Esophagus muscularis mucosa (tissue), 4 donors: ENCODE results near the gene ZNF280C. TPM values are rescaled to one million over a fixed set of nuclear protein-coding genes. Genes with fewer than 3 reads are reported as not detected.
"Not testable (repeated sequence)": the region's sequence is repeated elsewhere in the genome, so short reads cannot be mapped to it uniquely, and the experiment has no call there.

Source experiments
- DNase-seq: peaks from one replicate; pipeline ENCODE4 v3.0.0-alpha.2; 2017; ENCODE audit errors: extremely low spot score
- H3K27ac ChIP-seq, 4 donors: fragments of 200-600 bp; sonication (generic); replicated peaks in 1 of 4; 1 replicate in 3 of 4; 2 replicates in 1 of 4; pipeline ENCODE4 v1.5.1; 2016 to 2019; ENCODE audit warnings: mild to moderate bottlenecking in 1 of 4
- H3K27me3 ChIP-seq, 4 donors: fragments of 200-600 bp; sonication (generic); one replicate each; pipeline versions ENCODE4 v1.5.1 to v1.6.0; 2016 to 2019
- H3K36me3 ChIP-seq, 4 donors: fragments of 200-600 bp; sonication (generic); one replicate each; pipeline ENCODE4 v1.5.1; 2016 to 2019
- H3K4me1 ChIP-seq, 4 donors: fragments of 200-600 bp; sonication (generic); one replicate each; pipeline ENCODE4 v1.5.1; 2016 to 2019
- H3K4me3 ChIP-seq, 4 donors: fragments of 200-600 bp; sonication (generic); 1 replicate in 2 of 4; 2 replicates in 2 of 4; pipeline ENCODE4 v1.5.1; 2016 to 2019; ENCODE audit warnings: mild to moderate bottlenecking in 4 of 4, moderate library complexity in 1 of 4
- H3K9me3 ChIP-seq, 4 donors: fragments of 200-600 bp; sonication (generic); 1 replicate in 3 of 4; 2 replicates in 1 of 4; pipeline ENCODE4 v1.5.1; 2016 to 2019
- CTCF ChIP-seq, 3 experiments: fragments of 200-600 bp in 2 of 3; fragments of 450-650 bp in 1 of 3; sonication (generic) in 2 of 3; IDR thresholded peaks; one replicate each; pipeline ENCODE4 v1.5.1; 2017 to 2019; ENCODE audit warnings: antibody characterized with exemption in 3 of 3, mild to moderate bottlenecking in 2 of 3, moderate library complexity in 1 of 3
- EP300 ChIP-seq: sonication (generic); formaldehyde crosslinking; IDR thresholded peaks from one replicate; pipeline ENCODE4 v1.6.1; 2017; ENCODE audit warnings: antibody characterized with exemption
- POLR2A ChIP-seq: fragments of 450-650 bp; IDR thresholded peaks from one replicate; pipeline ENCODE4 v1.6.1; 2017; ENCODE audit warnings: antibody characterized with exemption, moderate library complexity, mild to moderate bottlenecking, low read depth
- POLR2AphosphoS5 ChIP-seq, 2 donors: sonication (generic); formaldehyde crosslinking; IDR thresholded peaks; one replicate each; pipeline ENCODE4 v1.6.1; 2017; ENCODE audit warnings: antibody characterized with exemption in 2 of 2
- WGBS: methylation state at CpG from one replicate; pipeline ENCODE4 v1.1.5; 2018; 5-methylcytosine and 5-hydroxymethylcytosine counted together
- intact Hi-C: fragments of 100-400 bp; cut with DNase I; formaldehyde crosslinking; loops from one replicate; pipeline ENCODE4 v1.15.1; 2023
- total RNA-seq, 4 donors: library from RNA; depleted of rRNA; stranded (reverse); fragments of >200 nt; gene quantifications; one replicate each; pipeline versions ENCODE4 v1.1.0 to v1.2.1, GENCODE V29; 2016

Gene ZNF280C
- total RNA-seq, 4 donors from 2014 or later, result 2.5 to 4.1 (median 3.4) TPM

DNA sequence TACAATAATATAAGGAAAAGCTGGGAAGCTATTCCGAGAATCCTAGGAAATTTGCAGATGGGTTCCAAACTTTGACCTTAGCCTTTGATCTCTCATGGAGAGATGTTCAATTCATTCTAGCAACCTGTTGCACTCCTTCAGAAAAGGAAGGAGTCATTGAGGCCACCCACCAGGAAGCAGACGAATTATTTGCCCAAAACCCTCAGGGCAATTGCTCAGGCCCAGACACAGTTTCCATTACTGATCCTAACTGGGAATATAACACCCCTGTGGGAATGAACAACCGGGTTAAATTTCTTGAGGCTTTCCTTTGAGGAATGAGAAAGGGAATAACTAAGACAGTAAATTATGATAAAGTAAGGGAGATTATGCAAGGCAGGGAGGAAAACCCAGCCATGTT lies 13.5 kb upstream of the ZNF280C start:
- no peaks in the 10 kb centered on the region for H3K9me3 ChIP-seq
- DNase-seq, result no peak
- H3K36me3 ChIP-seq, result no peaks in the 10 kb centered on the region
- no peak for TF ChIP-seq CTCF (IDR thresholded peaks at IDR 0.05)
- H3K4me1 ChIP-seq, result no peaks in the 10 kb centered on the region
- intact Hi-C loops, result no loop called here
- no peaks in the 10 kb centered on the region for H3K27me3 ChIP-seq
- no peak overlapping the region for H3K4me3 ChIP-seq
- WGBS, result 66% methylated on average over 3 of the region's 3 CpGs
- no peak overlapping the region for H3K27ac ChIP-seq

GRCh38 chrX:130280901-130281300 lies 12.2 kb upstream of the ZNF280C start:
- no peak overlapping the region for H3K27ac ChIP-seq
- H3K36me3 ChIP-seq, result no peaks in the 10 kb centered on the region
- H3K27me3 ChIP-seq, result no peaks in the 10 kb centered on the region
- intact Hi-C loops, result no loop called here
- H3K4me1 ChIP-seq, result no peaks in the 10 kb centered on the region
- WGBS, result 58% methylated on average over 3 of the region's 3 CpGs
- TF ChIP-seq EP300, result no peak
- TF ChIP-seq POLR2A, result no peak
- TF ChIP-seq CTCF (IDR thresholded peaks at IDR 0.05), result no peak
- TF ChIP-seq POLR2AphosphoS5 (IDR thresholded peaks at IDR 0.05), result no peak
- H3K4me3 ChIP-seq, result no peak overlapping the region
- no peaks in the 10 kb centered on the region for H3K9me3 ChIP-seq
- DNase-seq, result no peak

- H3K27ac ChIP-seq, H3K27me3 ChIP-seq, intact Hi-C loops, H3K9me3 ChIP-seq, H3K4me3 ChIP-seq, DNase-seq, H3K36me3 ChIP-seq, H3K4me1 ChIP-seq: not testable (repeated sequence)
- 84% methylated on average over 2 of the region's 2 CpGs for WGBS
Observed at GRCh38 chrX:130272253-130272652, 3.6 kb upstream of the ZNF280C start.

GRCh38 chrX:130269391-130269790 lies 692 bp upstream of the ZNF280C start:
- H3K27me3 ChIP-seq, H3K9me3 ChIP-seq, DNase-seq, H3K36me3 ChIP-seq, H3K4me3 ChIP-seq, H3K27ac ChIP-seq: not testable (repeated sequence)
- intact Hi-C loops, result loop anchor here (5.0 kb wide), 1 partner anchor 73 kb away; no protein-coding TSS in a partner anchor
- H3K4me1 ChIP-seq, result peaks cover 0 to 17% (median 10%) of the 10 kb centered on the region in 4 donors
- WGBS, result 93% methylated on average over 12 of the region's 12 CpGs

GRCh38 chrX:130267956-130268448 lies 697 bp downstream of the ZNF280C start:
- WGBS, result 30% methylated on average over 13 of the region's 13 CpGs
- H3K27me3 ChIP-seq, result no peaks in the 10 kb centered on the region
- TF ChIP-seq POLR2A (no peak), EP300 (no peak), POLR2AphosphoS5 (IDR thresholded peaks at IDR 0.05) (no peak), CTCF (IDR thresholded peaks at IDR 0.05) (no peak)
- intact Hi-C loops, result loop anchor here (5.0 kb wide), 1 partner anchor 74 kb away; no protein-coding TSS in a partner anchor
- no peak for DNase-seq
- H3K4me1 ChIP-seq, result peaks cover 0 to 17% (median 10%) of the 10 kb centered on the region in 4 donors
- no peaks in the 10 kb centered on the region for H3K36me3 ChIP-seq
- no peaks in the 10 kb centered on the region for H3K9me3 ChIP-seq
- peak overlapping the region; percentile 78 to 85 (median 82) for H3K27ac ChIP-seq
- H3K4me3 ChIP-seq, result peak overlapping the region; percentile 63 to 71 (median 68)

GRCh38 chrX:130264573-130264972 lies 4.1 kb downstream of the ZNF280C start:
- H3K4me1 ChIP-seq, result peaks cover 0 to 17% (median 10%) of the 10 kb centered on the region in 4 donors
- H3K27me3 ChIP-seq, result no peaks in the 10 kb centered on the region
- 75% methylated on average over 2 of the region's 2 CpGs for WGBS
- no peaks in the 10 kb centered on the region for H3K36me3 ChIP-seq
- TF ChIP-seq CTCF (IDR thresholded peaks at IDR 0.05) (no peak), POLR2AphosphoS5 (IDR thresholded peaks at IDR 0.05) (no peak), EP300 (no peak), POLR2A (no peak)
- no peaks in the 10 kb centered on the region for H3K9me3 ChIP-seq
- no peak for DNase-seq
- H3K4me3 ChIP-seq, result no peak overlapping the region
- no peak overlapping the region for H3K27ac ChIP-seq
- intact Hi-C loops, result no loop called here
